ENCODE data around the gene CD82. TPM values are rescaled to one million over a fixed set of nuclear protein-coding genes. Genes with fewer than 3 reads are reported as not detected.
"Not testable (repeated sequence)": the region's sequence is repeated elsewhere in the genome, so short reads cannot be mapped to it uniquely, and the experiment has no call there.

CD82 gene
- total and polyA plus RNA-seq, 3 donors from 2014 or later: 5.0 to 13.7 (median 13.0) TPM

DNA sequence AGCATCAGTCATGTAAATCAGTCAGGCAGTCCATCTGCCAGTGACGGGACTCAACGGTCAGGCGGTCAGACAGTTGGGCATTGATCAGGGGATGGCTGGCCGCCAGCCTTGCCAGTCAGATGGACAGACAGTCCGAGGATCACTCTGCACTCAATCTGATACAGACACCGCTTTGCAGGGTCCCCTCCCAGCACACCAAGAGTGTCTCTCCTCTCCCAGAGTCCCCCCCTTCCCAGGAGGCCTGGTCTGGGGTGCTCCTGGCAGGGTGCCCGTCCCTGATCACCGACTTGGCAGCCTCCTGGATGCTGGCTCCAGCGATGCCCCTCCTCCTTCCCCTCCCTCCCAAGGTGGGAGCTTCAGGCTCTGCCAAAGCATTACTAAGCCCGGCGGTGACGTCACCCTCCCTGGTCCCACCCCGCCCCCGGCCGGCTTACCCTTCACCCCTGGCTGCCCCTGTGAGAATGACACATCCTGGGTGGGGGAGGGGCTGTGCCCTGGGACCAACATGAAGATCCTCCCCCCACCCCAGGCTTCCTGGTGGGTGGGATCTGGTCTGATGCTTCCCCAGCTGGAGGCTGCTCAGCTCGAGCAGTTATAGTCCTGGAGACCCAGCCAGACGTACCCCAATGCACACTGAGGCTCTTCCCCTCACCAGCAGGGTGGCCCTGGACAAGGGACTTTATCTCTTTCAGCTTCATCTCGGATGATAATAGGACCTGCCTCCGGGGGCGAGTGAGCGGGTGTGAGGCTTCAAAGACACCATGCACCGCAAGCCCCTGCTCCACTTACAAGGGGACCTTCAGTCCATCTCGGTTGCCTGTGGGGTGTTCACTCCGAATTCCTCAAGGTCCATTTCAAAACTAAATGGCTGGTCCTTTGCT lies 69.2 kb downstream of the CD82 start:
- no peak overlapping the region for H3K27ac ChIP-seq
- H3K4me1 ChIP-seq: no peaks in the 10 kb centered on the region
- no peak overlapping the region for H3K4me3 ChIP-seq
- intact Hi-C loops (cut with DNase I; ENCODE audit: low total_unique reads): no loop called here
- peak; percentile 88 for DNase-seq
- H3K36me3 ChIP-seq (ENCODE audit: low read depth, missing control alignments): no peaks in the 10 kb centered on the region
- WGBS, 2 donors: 36 to 64% methylated on average over 7 to 24 of the region's 24 CpGs
- TF ChIP-seq, protein P1, sequence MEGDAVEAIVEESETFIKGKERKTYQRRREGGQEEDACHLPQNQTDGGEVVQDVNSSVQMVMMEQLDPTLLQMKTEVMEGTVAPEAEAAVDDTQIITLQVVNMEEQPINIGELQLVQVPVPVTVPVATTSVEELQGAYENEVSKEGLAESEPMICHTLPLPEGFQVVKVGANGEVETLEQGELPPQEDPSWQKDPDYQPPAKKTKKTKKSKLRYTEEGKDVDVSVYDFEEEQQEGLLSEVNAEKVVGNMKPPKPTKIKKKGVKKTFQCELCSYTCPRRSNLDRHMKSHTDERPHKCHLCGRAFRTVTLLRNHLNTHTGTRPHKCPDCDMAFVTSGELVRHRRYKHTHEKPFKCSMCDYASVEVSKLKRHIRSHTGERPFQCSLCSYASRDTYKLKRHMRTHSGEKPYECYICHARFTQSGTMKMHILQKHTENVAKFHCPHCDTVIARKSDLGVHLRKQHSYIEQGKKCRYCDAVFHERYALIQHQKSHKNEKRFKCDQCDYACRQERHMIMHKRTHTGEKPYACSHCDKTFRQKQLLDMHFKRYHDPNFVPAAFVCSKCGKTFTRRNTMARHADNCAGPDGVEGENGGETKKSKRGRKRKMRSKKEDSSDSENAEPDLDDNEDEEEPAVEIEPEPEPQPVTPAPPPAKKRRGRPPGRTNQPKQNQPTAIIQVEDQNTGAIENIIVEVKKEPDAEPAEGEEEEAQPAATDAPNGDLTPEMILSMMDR (IDR thresholded peaks at IDR 0.05): no peak
- no peak for TF ChIP-seq POLR2A (IDR thresholded peaks at IDR 0.05)
- no peaks in the 10 kb centered on the region for H3K27me3 ChIP-seq
- H3K9me3 ChIP-seq: no peaks in the 10 kb centered on the region

DNA sequence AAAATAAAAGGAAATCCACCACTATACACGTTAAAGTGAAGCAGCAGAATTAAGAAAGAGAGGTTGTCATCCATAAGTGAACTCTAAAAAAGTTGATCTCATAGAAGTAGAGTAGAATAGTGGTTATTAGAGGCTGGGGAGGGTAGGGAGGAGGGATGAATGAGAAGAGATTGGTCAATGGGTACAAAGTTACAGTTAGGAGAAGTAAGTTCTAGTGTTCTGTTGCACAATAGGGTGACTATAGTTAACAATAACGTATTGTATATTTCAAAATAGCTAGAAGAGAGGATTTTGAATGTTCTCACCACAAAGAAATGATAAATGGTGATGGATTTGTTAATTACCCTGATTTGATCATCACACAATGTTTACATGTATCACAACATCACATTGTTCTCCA lies 72.0 kb downstream of the CD82 start:
- WGBS, 2 donors: 53 to 72% methylated on average over 2 of the region's 2 CpGs
- H3K4me1 ChIP-seq: no peaks in the 10 kb centered on the region
- intact Hi-C loops (cut with DNase I; ENCODE audit: low total_unique reads): no loop called here

DNA sequence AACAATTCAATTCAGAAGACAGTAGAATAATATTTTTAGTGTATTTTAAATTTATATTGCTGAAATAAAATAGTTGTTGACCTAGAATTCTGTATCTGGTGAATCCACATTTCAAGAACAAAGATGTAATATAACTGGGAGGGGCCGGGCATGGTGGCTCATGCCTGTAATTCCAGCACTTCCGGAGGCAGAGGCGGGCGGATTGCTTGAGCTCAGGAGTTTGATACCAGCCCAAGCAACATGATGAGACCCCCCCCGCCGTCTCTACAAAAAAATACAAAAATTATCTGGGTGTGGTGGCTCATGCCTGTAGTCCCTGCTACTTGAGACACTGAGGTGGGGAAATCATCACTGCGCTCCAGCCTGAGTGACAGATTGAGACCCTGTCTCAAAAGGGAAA lies 72.6 kb downstream of the CD82 start:
- Histone ChIP-seq H3K4me1 (no peaks in the 10 kb centered on the region), H3K27ac (no peak overlapping the region), H3K9me3 (no peaks in the 10 kb centered on the region), H3K36me3 (ENCODE audit: low read depth, missing control alignments) (no peaks in the 10 kb centered on the region), H3K27me3 (no peaks in the 10 kb centered on the region), H3K4me3 (no peak overlapping the region)
- 74 to 88% methylated on average over 7 of the region's 7 CpGs for WGBS, 2 donors
- intact Hi-C loops (cut with DNase I; ENCODE audit: low total_unique reads): no loop called here
- peak; percentile 12 for DNase-seq
- TF ChIP-seq, protein P1 (IDR thresholded peaks at IDR 0.05): no peak

More for the DNA sequence above, 72.0 kb downstream of the CD82 start:
- Histone ChIP-seq H3K4me3 (no peak overlapping the region), H3K27me3 (no peaks in the 10 kb centered on the region), H3K27ac (no peak overlapping the region), H3K9me3 (no peaks in the 10 kb centered on the region), H3K36me3 (ENCODE audit: low read depth, missing control alignments) (no peaks in the 10 kb centered on the region)
- DNase-seq: peak; percentile 9
- TF ChIP-seq, protein P1 (IDR thresholded peaks at IDR 0.05): no peak
- TF ChIP-seq POLR2A (IDR thresholded peaks at IDR 0.05): no peak

GRCh38 chr11:44643217-44643616 lies 77.8 kb downstream of the CD82 start:
- DNase-seq: no peak
- H3K36me3 ChIP-seq (ENCODE audit: low read depth, missing control alignments): no peaks in the 10 kb centered on the region
- H3K27ac ChIP-seq: no peak overlapping the region
- TF ChIP-seq, protein P1 (IDR thresholded peaks at IDR 0.05): no peak
- TF ChIP-seq POLR2A (IDR thresholded peaks at IDR 0.05): no peak
- WGBS, 2 donors: 77 to 80% methylated on average over 1 of the region's 1 CpG
- H3K27me3 ChIP-seq: no peaks in the 10 kb centered on the region
- no peak overlapping the region for H3K4me3 ChIP-seq
- H3K9me3 ChIP-seq: no peaks in the 10 kb centered on the region
- intact Hi-C loops (cut with DNase I; ENCODE audit: low total_unique reads): no loop called here
- no peaks in the 10 kb centered on the region for H3K4me1 ChIP-seq

GRCh38 chr11:44645827-44646226 lies 80.4 kb downstream of the CD82 start:
- Histone ChIP-seq H3K27ac (no peak overlapping the region), H3K27me3 (no peaks in the 10 kb centered on the region), H3K36me3 (ENCODE audit: low read depth, missing control alignments) (no peaks in the 10 kb centered on the region), H3K4me1 (no peaks in the 10 kb centered on the region), H3K4me3 (no peak overlapping the region), H3K9me3 (no peaks in the 10 kb centered on the region)
- no peak for TF ChIP-seq POLR2A (IDR thresholded peaks at IDR 0.05)
- TF ChIP-seq, protein P1 (IDR thresholded peaks at IDR 0.05): no peak
- no peak for DNase-seq
- intact Hi-C loops (cut with DNase I; ENCODE audit: low total_unique reads): no loop called here
- WGBS, 2 donors: 79 to 82% methylated on average over 3 of the region's 3 CpGs

DNA sequence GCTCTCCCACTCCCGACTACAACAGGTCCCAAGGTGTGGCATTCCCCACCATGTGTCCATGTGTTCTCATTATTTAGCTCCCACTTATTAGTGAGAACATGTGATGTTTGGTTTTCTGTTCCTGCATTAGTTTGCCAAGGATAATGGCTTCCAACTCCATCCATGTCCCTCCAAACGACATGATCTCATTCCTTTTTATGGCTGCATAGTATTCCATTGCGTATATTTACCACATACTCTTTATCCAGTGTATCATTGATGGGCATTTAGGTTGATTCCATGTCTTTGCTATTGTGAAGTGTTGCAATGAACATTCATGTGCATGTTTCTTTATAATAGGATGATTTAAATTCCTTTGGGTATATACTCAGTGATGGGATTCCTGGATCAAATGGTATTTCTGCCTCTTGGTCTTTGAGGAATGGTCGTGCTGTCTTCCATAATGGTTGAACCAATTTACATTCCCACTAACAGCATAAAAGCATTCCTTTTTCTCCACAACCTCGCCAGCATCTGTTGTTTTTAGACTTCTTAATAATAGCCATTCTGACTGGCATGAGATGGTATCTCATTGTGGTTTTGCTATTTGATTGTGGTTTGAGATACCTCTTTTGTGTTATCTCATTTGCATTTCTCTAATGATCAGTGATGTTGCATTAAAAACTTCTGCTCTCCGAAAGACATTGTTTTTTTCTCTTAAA lies 81.9 kb downstream of the CD82 start:
- H3K9me3 ChIP-seq; intact Hi-C loops (cut with DNase I; ENCODE audit: low total_unique reads); H3K27me3 ChIP-seq; H3K27ac ChIP-seq; DNase-seq; H3K4me3 ChIP-seq; H3K36me3 ChIP-seq (ENCODE audit: low read depth, missing control alignments); H3K4me1 ChIP-seq: not testable (repeated sequence)
- 71 to 73% methylated on average over 6 of the region's 6 CpGs for WGBS, 2 donors
